H9 (cell line): ENCODE data around the gene OR6M1. TPM values are rescaled to one million over a fixed set of nuclear protein-coding genes. Genes with fewer than 3 reads are reported as not detected.

Source experiments
- DNase-seq: peaks from one replicate; pipeline ENCODE4 v3.0.0-alpha.2; 2017
- H2AFZ ChIP-seq: one replicate; pipeline ENCODE4 v1.6.1; 2013; ENCODE audit warnings: mild to moderate bottlenecking, low read length, control low read depth, moderate library complexity
- H2AK5ac ChIP-seq: 2 replicates; pipeline ENCODE4 v1.6.1; 2013; ENCODE audit warnings: low read length, control low read depth, mixed read lengths; ENCODE audit not compliant: insufficient read length
- H2BK120ac ChIP-seq: one replicate; pipeline ENCODE4 v1.6.1; 2013; ENCODE audit warnings: low read depth, mild to moderate bottlenecking, low read length, control low read depth, inconsistent platforms; ENCODE audit not compliant: poor library complexity, severe bottlenecking
- H2BK12ac ChIP-seq: 2 replicates; pipeline ENCODE4 v1.6.1; 2013; ENCODE audit warnings: low read length, control low read depth, mixed read lengths, low read depth; ENCODE audit not compliant: insufficient read length
- H2BK15ac ChIP-seq: 2 replicates; pipeline ENCODE4 v1.6.1; 2013; ENCODE audit warnings: low read depth, low read length, control low read depth
- H2BK20ac ChIP-seq: one replicate; pipeline ENCODE4 v1.6.1; 2013; ENCODE audit warnings: low read depth, mild to moderate bottlenecking, low read length, control low read depth, inconsistent platforms; ENCODE audit not compliant: poor library complexity, severe bottlenecking
- H2BK5ac ChIP-seq: 2 replicates; pipeline ENCODE4 v1.6.1; 2013; ENCODE audit warnings: low read length, control low read depth, mixed read lengths; ENCODE audit not compliant: insufficient read length
- H3K14ac ChIP-seq: 2 replicates; pipeline ENCODE4 v1.6.1; 2013; ENCODE audit warnings: low read length, control low read depth; ENCODE audit not compliant: insufficient read depth
- H3K18ac ChIP-seq: 2 replicates; pipeline ENCODE4 v1.6.1; 2013; ENCODE audit warnings: low read depth, mild to moderate bottlenecking, mixed read lengths, low read length, control low read depth; ENCODE audit not compliant: insufficient read length
- H3K23ac ChIP-seq: 2 replicates; pipeline ENCODE4 v1.6.1; 2013; ENCODE audit warnings: low read length, control low read depth, mixed read lengths, low read depth; ENCODE audit not compliant: insufficient read length
- H3K23me2 ChIP-seq: 2 replicates; pipeline ENCODE4 v1.6.1; 2013; ENCODE audit warnings: low read depth, mild to moderate bottlenecking, mixed read lengths, low read length, control low read depth; ENCODE audit not compliant: insufficient read length, poor library complexity, severe bottlenecking
- H3K27ac ChIP-seq: 2 replicates; pipeline ENCODE4 v1.5.1; 2013; ENCODE audit warnings: low read length, control low read depth, mixed read lengths, low read depth; ENCODE audit not compliant: insufficient read length
- H3K27me3 ChIP-seq: 2 replicates; pipeline ENCODE4 v1.6.1; 2013; ENCODE audit warnings: low read length, control low read depth, inconsistent platforms; ENCODE audit not compliant: insufficient read depth
- H3K4ac ChIP-seq: 2 replicates; pipeline ENCODE4 v1.6.1; 2013; ENCODE audit warnings: low read depth, mild to moderate bottlenecking, control low read depth, inconsistent platforms, low read length, moderate library complexity
- H3K4me1 ChIP-seq: 2 replicates; pipeline ENCODE4 v1.6.1; 2013; ENCODE audit warnings: low read length, control low read depth, inconsistent platforms; ENCODE audit not compliant: insufficient read depth
- H3K4me2 ChIP-seq: 2 replicates; pipeline ENCODE4 v1.6.1; 2013; ENCODE audit warnings: low read length, control low read depth, mixed read lengths; ENCODE audit not compliant: insufficient read length, insufficient read depth
- H3K56ac ChIP-seq: 2 replicates; pipeline ENCODE4 v1.6.1; 2013; ENCODE audit warnings: low read depth, mild to moderate bottlenecking, mixed read lengths, low read length, control low read depth; ENCODE audit not compliant: insufficient read length
- H3K79me1 ChIP-seq: 2 replicates; pipeline ENCODE4 v1.6.1; 2013; ENCODE audit warnings: low read depth, mild to moderate bottlenecking, moderate library complexity, low read length, control low read depth, inconsistent platforms; ENCODE audit not compliant: insufficient read depth, poor library complexity, severe bottlenecking
- H3K79me2 ChIP-seq: 2 replicates; pipeline ENCODE4 v1.6.1; 2013; ENCODE audit warnings: low read length, control low read depth, inconsistent platforms; ENCODE audit not compliant: insufficient read depth
- H3K9ac ChIP-seq: 2 replicates; pipeline ENCODE4 v1.6.1; 2013; ENCODE audit warnings: low read length, control low read depth, mixed read lengths; ENCODE audit not compliant: insufficient read length; ENCODE audit errors: extremely low read depth
- H3K9me3 ChIP-seq: one replicate; pipeline ENCODE4 v1.6.1; 2013; ENCODE audit warnings: low read depth, low read length, inconsistent platforms; ENCODE audit not compliant: control insufficient read depth
- H3T11ph ChIP-seq: one replicate; pipeline ENCODE4 v1.6.1; 2013; ENCODE audit warnings: mild to moderate bottlenecking, low read length, control low read depth, inconsistent platforms
- H4K20me1 ChIP-seq: one replicate; pipeline ENCODE4 v1.6.1; 2013; ENCODE audit not compliant: control insufficient read depth, insufficient read length, insufficient read depth
- H4K5ac ChIP-seq: 2 replicates; pipeline ENCODE4 v1.6.1; 2013; ENCODE audit warnings: low read depth, mild to moderate bottlenecking, mixed read lengths, low read length, control low read depth; ENCODE audit not compliant: insufficient read length
- H4K8ac ChIP-seq: replicated peaks from 2 replicates; pipeline ENCODE4 v1.6.1; 2013; ENCODE audit warnings: low read length, control low read depth, mixed read lengths, low read depth; ENCODE audit not compliant: insufficient read length
- H4K91ac ChIP-seq: 2 replicates; pipeline ENCODE4 v1.6.1; 2013; ENCODE audit warnings: low read depth, mild to moderate bottlenecking, moderate library complexity, mixed read lengths, low read length, control low read depth; ENCODE audit not compliant: insufficient read length
- H3K27ac Mint-ChIP-seq, 3 experiments: 2 replicates in 2 of 3; 3 replicates in 1 of 3; pipeline ENCODE4 v1.8.0; 2020 to 2021; ENCODE audit warnings: mixed read lengths in 3 of 3, mild to moderate bottlenecking in 1 of 3, moderate library complexity in 1 of 3
- H3K27me3 Mint-ChIP-seq: 2 replicates; pipeline ENCODE4 v1.8.0; 2021; ENCODE audit warnings: low read depth, mild to moderate bottlenecking, moderate library complexity, mixed read lengths
- H3K36me3 Mint-ChIP-seq, 3 experiments: 2 replicates in 2 of 3; 3 replicates in 1 of 3; pipeline ENCODE4 v1.8.0; 2020 to 2021; ENCODE audit warnings: low read depth in 3 of 3, mixed read lengths in 3 of 3; ENCODE audit not compliant: insufficient read depth in 1 of 3
- H3K4me1 Mint-ChIP-seq, 2 experiments: 2 replicates each; pipeline ENCODE4 v1.8.0; 2020; ENCODE audit warnings: mixed read lengths in 2 of 2
- H3K4me3 Mint-ChIP-seq, 2 experiments: 2 replicates in 1 of 2; 3 replicates in 1 of 2; pipeline ENCODE4 v1.8.0; 2020 to 2021; ENCODE audit warnings: mild to moderate bottlenecking in 2 of 2, mixed read lengths in 2 of 2, moderate library complexity in 1 of 2
- H3K9me3 Mint-ChIP-seq, 2 experiments: 2 replicates in 1 of 2; 3 replicates in 1 of 2; pipeline ENCODE4 v1.8.0; 2020; ENCODE audit warnings: mild to moderate bottlenecking in 2 of 2, mixed read lengths in 2 of 2, moderate library complexity in 1 of 2
- WGBS: extraction: QIAGEN DNeasy Blood & Tissue Kit; methylation state at CpG from one replicate; pipeline ENCODE4 v1.1.7; 2013; ENCODE audit warnings: missing lambda C conversion rate, low lambda C conversion rate, mixed read lengths; ENCODE audit not compliant: insufficient read length; ENCODE audit errors: extremely low coverage; 5-methylcytosine and 5-hydroxymethylcytosine counted together
- total RNA-seq: library from RNA; stranded (reverse); gene quantifications from 2 replicates; pipeline ENCODE4 v1.2.1, GENCODE V29; 2021
- TF ChIP-seq, protein P1 (sequence below): fragments of 200-600 bp; sonication (generic); conservative IDR thresholded peaks from 3 replicates; pipeline ENCODE4 v1.8.0; 2021; ENCODE audit warnings: antibody characterized with exemption, mild to moderate bottlenecking

Gene OR6M1
- total RNA-seq, 1 experiment from 2014 or later, result not detected

DNA sequence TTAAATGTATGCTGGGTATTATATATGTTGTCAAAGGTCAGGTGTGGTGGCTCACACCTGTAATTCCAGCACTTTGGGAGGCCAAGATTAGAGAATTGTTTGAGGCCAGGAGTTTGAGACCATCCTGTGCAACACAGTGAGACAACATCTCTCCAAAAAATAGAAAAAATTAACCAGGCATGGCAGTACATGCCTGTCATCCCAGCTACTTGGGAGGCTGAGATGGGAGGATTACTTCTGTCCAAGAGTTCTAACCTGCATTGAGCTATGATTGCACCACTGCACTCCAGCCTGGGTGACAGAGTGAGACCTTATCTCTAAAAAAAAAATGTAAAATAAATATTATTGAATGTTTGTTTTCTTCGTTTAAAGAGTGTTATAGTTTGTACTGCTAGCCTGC is 40.5 kb downstream of the OR6M1 start:
- Histone ChIP-seq H2BK120ac (no peak overlapping the region), H3K9me3 (peaks cover 12% of the 10 kb centered on the region), H4K91ac (no peak overlapping the region), H3K79me1 (no peaks in the 10 kb centered on the region), H3T11ph (no peak overlapping the region), H3K9ac (no peak overlapping the region), H3K79me2 (no peaks in the 10 kb centered on the region), H3K4me1 (no peaks in the 10 kb centered on the region), H4K8ac (no peak overlapping the region), H4K5ac (no peak overlapping the region), H3K23ac (no peak overlapping the region), H2BK12ac (no peak overlapping the region), H3K27me3 (no peaks in the 10 kb centered on the region), H3K23me2 (no peaks in the 10 kb centered on the region), H3K56ac (no peak overlapping the region), H2AFZ (no peak overlapping the region), H3K14ac (no peak overlapping the region), H3K27ac (no peak overlapping the region), H2BK5ac (no peak overlapping the region), H4K20me1 (no peaks in the 10 kb centered on the region), H2AK5ac (no peak overlapping the region), H2BK20ac (no peak overlapping the region), H3K4me2 (no peak overlapping the region), H3K4ac (no peak overlapping the region), H3K18ac (no peak overlapping the region), H2BK15ac (no peak overlapping the region)
- H3K9me3 Mint-ChIP-seq, result peaks cover 37 to 39% of the 10 kb centered on the region in 2 experiments
- H3K36me3 Mint-ChIP-seq, result peaks cover 23 to 73% (median 39%) of the 10 kb centered on the region in 3 experiments
- TF ChIP-seq, protein P1, sequence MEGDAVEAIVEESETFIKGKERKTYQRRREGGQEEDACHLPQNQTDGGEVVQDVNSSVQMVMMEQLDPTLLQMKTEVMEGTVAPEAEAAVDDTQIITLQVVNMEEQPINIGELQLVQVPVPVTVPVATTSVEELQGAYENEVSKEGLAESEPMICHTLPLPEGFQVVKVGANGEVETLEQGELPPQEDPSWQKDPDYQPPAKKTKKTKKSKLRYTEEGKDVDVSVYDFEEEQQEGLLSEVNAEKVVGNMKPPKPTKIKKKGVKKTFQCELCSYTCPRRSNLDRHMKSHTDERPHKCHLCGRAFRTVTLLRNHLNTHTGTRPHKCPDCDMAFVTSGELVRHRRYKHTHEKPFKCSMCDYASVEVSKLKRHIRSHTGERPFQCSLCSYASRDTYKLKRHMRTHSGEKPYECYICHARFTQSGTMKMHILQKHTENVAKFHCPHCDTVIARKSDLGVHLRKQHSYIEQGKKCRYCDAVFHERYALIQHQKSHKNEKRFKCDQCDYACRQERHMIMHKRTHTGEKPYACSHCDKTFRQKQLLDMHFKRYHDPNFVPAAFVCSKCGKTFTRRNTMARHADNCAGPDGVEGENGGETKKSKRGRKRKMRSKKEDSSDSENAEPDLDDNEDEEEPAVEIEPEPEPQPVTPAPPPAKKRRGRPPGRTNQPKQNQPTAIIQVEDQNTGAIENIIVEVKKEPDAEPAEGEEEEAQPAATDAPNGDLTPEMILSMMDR, result no peak
- DNase-seq, result no peak
- H3K27me3 Mint-ChIP-seq, result no peaks in the 10 kb centered on the region; the same call in 1 of the 2 replicates
- WGBS, result 100% methylated on average over 1 of the region's 1 CpG
- H3K4me1 Mint-ChIP-seq, result peaks cover 4 to 5% of the 10 kb centered on the region in 2 experiments; a peak in 3 of 4 replicates
- H3K4me3 Mint-ChIP-seq, result no peak overlapping the region
- no peak overlapping the region for H3K27ac Mint-ChIP-seq
